Hematopoietic multipotent progenitor cell treated with erythropoietin and hydrocortisone succinate and interleukin-3 and kit ligand, for 8 days (in vitro differentiated cells): ENCODE data around the gene MPV17L2.

Source experiments
- DNase-seq: peaks from one replicate; pipeline ENCODE4 v3.0.0-alpha.2; 2015

The MPV17L2 gene

GRCh38 chr19:18160971-18161635, 31.9 kb upstream of the MPV17L2 start:
- DNase-seq = peak; percentile 68

DNA sequence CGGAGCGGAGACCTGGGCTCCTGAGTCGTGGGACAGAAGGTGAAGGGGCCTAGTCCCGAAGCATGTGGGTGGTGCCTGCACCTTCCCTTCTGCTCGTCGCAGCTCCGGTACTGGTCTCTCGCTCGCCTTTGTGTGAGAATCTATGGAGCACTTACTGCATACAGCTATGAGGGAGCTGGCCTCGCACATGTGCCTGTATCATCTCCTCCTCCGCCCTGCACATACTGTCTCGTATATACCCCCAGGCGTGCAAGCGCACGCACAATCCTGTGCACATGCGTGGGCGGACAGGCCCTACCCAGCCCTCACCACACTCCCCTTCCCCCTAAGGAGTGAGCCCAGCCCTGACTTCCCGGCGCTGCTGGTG, 31.4 kb upstream of the MPV17L2 start:
- no peak for DNase-seq

DNA sequence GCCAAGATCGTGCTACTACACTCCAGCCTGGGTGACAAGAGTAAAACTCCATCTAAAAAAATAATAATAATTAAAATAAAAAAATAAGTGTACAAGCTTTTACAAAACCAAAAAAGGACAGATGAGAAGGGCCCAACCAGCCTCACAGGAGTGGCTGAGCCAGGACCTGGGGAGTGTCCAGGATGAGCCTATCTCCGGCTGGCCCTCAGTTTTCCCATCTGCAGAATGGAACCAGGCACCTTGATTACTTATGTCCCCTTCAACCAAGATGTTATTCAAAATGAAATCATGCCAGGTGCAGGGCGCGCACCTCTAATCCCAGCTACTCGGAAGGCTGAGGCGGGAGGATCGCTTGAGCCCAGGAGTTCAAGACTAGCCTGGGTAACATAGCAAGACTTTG, 28.9 kb upstream of the MPV17L2 start:
- no peak for DNase-seq

DNA sequence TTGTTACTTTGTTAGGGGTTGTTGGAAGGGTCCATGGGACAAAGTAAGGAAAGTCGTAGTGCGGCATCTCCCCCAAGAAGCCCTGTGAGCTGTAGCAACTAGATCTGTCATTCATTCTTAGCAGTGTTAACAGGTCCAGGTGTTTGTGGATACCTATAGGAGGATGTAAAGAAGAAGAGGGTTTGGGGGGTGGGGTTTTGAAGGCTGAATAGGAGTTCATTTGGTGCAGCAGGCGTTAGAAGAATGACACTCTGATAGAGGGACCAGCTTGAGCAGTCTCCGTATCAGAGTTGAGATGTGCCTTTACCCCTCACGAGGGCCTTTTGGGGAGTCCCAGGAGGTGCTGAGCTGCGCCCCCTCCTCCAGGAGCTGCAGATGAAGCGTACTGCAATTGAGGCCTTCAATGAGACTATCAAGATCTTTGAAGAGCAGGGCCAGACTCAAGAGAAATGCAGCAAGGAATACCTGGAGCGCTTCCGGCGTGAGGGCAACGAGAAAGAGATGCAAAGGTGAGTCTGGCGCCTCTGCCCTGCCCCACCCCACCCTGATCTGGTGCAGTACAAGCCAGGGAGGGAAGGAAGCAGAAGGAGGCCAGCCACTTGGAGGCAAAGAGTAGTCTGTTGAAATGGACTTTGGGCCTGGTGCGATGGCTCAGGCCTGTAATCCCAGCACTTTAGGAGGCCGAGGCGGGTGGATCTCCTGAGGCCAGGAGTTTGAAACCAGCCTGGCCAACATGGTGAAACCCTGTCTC, 27.0 kb upstream of the MPV17L2 start:
- no peak for DNase-seq

GRCh38 chr19:18167011-18167410, 26.0 kb upstream of the MPV17L2 start:
- no peak for DNase-seq

DNA sequence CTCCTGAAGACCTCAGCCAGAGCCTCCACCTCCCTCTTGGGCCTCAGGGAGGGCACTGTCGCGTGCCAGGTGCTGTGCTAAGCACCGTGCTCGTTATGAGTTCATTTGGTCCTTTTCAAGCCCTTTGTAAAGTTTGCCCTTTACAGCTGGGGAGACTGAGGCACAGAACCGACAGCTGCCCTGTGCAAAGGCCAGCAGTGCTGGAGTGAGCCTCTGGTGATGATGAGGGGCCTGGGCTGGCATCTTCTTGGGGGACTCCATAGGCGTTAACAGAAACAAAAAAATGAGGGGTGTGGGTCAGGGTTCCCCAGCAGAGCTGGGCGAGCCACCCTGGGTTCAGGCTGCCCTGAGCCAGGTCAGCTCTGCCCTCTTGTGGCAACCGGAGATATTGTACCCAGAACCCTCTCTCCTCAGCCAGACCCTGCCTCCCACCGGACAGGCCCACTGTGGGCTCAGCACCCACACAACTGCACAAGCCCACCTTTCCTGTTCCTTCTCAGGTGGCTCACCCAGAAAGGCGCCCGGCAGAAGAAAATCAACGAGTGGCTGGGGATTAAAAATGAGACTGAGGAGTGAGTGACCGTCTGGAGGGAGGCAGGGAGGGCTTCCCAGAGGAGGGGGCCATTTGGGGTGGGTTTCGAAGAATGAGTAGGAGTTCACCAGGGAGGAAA, 24.9 kb upstream of the MPV17L2 start:
- DNase-seq = peak; percentile 62

- DNase-seq = no peak
Observed at GRCh38 chr19:18168673-18169381, 24.2 kb upstream of the MPV17L2 start.

DNA sequence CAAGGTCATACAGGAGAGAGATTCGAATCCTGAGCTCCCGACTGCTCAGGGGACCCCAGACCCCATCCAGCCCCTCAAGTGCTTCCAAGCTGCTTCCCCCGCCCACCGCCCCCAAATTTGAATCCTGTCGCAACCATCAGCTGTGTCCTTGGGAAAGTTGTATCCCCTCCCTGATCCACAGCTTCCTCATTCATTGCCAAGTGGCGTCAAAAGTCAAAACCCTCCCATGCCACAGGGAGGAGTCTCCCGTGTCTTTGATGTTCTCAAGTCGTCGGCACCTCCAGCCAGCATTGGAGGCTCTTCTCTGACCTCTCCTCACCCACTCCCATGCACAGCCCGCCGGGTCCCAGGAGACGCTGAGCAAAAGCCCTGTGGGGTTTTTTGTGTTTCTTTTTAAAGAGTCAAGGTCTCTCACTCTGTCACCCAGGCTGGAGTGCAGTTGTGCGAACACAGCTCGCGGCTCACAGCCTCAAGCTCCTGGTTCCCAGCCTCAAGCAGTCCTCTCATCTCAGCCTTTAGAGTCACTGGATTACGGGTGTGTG, 22.2 kb upstream of the MPV17L2 start:
- DNase-seq = no peak

DNA sequence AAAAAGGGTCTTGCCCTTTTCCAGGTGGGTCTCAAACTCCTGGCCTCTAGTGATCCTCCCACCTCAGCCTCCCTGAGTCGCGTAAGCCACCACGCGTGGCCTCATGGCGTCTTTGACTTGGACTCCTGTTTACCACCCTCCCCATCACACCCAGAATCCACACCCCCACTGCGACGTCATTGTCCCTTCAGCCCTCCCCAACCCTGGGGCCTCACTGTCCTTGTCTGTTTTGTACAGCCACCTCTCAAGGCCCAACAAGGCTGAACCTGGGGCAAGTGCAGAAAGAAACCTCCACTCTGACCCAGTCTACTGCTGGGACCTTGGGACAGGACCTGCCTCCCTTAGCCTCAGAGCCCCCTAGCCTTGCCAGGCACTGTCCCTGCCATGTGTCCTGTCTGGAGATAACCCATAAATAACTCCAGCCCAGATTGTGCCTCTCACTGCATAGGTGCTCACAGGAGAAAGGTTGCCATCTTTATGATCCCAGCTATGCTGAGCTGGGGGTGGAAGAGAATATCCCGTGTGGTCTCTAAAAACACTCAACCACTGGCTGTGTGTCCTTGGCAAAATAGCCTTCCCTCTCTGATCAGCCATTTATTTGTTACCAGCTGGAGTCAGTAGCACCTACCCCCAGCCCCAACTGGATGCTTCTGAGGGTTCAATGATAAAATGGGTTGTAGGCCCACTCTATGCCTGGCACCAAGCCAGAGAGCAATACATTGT, 21.3 kb upstream of the MPV17L2 start:
- peak; percentile 30 for DNase-seq

DNA sequence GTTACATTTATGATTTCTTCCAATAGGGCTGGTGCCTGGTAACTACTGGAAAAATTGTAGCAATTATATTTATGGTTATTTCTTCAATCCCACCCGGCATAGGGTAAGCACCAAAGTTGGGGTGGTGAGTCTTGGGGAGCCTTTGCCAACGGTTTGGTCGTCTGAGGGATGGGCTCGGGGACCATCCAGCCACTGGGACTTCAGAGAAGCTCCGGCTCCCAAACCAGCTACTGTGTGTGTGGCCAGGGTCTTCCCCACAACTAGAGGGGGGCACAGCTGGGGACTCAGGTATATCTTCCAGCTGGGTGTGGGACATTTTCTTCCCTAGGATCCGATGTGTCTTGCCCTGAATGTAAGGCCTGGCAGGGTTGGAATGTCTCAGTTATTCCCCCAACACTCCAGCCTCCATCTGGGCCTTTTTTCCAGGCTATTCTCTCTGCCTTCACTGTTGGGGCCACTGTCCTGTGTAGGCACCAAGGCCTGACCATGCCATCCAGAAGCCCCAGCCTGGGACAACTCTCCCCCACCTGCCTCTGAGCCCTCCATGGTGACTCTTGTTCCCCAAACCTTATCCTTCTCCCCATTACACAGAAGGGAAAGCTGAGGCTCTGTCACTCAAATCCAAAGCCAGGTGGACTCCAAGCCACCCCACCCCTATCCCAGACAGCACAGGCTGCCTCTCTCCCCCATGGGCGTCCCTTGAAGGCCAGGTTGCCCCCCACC, 20.5 kb upstream of the MPV17L2 start:
- no peak for DNase-seq

- no peak for DNase-seq
Observed at GRCh38 chr19:18173054-18173571, 19.9 kb upstream of the MPV17L2 start.

DNA sequence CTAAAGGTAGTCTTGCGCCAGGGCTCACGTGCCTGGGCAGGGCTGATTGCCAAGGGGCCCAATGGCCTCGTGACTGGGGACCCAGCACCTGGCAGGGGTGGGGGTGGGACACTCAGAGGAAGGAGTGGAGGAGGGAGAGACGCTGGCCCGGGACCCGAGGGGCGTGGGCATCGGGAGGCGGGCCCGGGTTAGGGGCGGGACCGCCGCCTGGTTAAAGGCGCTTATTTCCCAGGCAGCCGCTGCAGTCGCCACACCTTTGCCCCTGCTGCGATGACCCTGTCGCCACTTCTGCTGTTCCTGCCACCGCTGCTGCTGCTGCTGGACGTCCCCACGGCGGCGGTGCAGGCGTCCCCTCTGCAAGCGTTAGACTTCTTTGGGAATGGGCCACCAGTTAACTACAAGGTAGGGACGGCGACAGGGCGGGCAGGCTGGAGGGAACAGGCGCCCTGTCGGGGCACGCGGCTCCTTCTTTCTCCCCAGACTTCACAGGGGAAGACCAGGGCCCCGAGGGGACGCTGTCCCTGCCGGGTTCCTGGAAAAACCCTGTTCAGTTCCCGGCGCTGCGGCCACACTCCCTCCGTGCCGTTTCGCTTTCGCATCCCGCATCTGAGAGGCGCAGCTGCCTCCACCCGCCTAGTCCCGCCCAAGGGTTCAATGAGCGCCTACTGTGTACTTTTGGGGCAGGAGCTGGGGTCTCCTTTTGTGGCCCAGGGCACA, 19.3 kb upstream of the MPV17L2 start, which contains the start of gene IFI30:
IFI30 (plus strand) TSS at position 242 of the 717 bp plus-strand sequence; CDS start at position 271, 29 bp downstream.
- peak; percentile 64 for DNase-seq

DNA sequence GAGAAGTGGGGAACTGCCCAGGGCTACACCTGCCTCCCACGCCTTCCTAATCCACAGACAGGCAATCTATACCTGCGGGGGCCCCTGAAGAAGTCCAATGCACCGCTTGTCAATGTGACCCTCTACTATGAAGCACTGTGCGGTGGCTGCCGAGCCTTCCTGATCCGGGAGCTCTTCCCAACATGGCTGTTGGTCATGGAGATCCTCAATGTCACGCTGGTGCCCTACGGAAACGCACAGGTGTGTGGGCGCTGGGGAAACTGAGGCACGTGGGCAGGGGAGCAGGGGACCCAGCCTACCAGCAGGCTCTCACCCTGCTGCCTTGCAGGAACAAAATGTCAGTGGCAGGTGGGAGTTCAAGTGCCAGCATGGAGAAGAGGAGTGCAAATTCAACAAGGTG, 18.0 kb upstream of the MPV17L2 start:
- DNase-seq = no peak

DNA sequence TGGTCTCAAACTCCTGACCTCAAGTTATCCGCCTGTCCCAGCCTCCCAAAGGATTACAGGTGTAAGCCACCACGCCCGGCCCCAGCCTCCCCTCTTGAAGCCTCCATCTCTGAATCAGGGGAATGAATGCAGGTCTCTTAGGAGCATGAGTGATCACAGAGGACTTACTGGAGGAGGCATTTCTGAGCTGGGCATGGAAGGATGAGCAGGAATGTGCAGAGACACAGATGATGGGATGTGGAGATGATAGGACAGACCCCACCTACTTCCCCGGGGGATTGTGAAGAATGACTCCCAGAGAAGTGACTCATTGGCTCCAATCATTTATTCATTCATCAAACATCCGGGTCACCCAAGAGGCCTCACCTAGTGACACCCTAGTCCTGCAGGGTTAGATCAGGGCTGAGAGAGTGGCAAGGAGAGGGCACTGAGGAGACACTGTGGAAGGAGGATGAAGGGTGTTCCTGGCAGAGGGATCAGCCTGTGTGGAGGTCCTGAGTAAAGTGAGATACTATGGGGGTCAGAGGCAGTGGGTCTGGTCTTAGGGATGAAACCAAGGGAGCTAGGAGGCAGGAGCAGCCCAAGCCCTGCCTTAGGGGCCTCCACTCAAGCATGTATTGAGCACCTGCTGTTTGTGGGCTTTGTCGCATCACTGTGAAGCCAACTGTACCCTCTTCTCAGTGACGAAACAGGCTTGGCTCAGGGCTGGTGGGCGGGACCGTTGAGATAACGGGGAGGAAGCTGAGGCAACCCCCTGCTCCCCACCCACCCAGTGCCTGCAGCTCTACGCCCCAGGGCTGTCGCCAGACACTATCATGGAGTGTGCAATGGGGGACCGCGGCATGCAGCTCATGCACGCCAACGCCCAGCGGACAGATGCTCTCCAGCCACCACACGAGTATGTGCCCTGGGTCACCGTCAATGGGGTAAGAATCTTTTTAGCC, 16.4 kb upstream of the MPV17L2 start:
- DNase-seq = peak; percentile 51

DNA sequence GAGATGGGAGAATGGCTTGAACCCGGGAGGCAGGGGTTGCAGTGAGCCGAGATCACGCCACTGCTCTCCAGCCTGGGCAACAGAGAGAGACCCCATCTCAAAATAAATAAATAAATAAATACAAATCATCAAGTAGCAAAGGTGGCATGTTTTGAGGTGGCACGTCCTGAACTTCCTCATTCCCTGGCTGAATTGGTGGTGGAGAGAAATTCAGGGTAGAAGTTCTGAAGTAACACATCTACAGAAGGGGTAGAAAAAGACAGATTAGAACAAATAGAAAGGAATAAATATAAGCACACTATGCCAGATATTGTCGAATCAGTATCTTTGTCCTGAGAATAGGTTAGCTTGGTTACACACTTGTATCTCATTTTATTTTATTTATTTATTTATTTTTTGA, 13.1 kb upstream of the MPV17L2 start:
- no peak for DNase-seq

DNA sequence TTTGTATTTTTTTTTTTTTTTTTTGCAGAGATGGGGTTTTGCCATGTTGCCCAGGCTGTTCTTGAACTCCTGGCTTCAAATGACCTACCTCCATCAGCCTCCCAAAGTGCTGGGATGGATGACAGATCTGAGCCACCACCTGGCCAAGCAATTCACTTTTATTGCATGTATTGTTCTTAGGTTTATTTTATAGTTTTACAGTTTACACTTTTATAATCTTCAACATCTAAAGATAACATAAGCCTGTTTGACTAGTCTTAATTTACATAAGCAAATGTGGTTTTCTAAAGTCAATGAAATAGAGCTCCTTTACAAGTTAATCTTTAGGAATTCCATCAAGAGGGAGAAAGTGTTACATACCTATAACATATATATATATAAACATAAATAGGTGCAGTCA, 9.5 kb upstream of the MPV17L2 start:
- DNase-seq = no peak

GRCh38 chr19:18185538-18185937, 7.5 kb upstream of the MPV17L2 start:
- DNase-seq = no peak

- no peak for DNase-seq
Observed at GRCh38 chr19:18190278-18190677, 2.7 kb upstream of the MPV17L2 start.

- DNase-seq = no peak
Observed at GRCh38 chr19:18191640-18192062, 1.4 kb upstream of the MPV17L2 start.
